HG03066 (cell line): ENCODE measurements around the gene PARP16.

Experiments
- ATAC-seq: cut with Tn5 transposase; IDR thresholded peaks from one replicate; pipeline ENCODE4 v1.9.1; 2021; ENCODE audit warnings: low read depth; ENCODE audit not compliant: unreplicated experiment

The PARP16 gene, protein sequence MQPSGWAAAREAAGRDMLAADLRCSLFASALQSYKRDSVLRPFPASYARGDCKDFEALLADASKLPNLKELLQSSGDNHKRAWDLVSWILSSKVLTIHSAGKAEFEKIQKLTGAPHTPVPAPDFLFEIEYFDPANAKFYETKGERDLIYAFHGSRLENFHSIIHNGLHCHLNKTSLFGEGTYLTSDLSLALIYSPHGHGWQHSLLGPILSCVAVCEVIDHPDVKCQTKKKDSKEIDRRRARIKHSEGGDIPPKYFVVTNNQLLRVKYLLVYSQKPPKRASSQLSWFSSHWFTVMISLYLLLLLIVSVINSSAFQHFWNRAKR

DNA sequence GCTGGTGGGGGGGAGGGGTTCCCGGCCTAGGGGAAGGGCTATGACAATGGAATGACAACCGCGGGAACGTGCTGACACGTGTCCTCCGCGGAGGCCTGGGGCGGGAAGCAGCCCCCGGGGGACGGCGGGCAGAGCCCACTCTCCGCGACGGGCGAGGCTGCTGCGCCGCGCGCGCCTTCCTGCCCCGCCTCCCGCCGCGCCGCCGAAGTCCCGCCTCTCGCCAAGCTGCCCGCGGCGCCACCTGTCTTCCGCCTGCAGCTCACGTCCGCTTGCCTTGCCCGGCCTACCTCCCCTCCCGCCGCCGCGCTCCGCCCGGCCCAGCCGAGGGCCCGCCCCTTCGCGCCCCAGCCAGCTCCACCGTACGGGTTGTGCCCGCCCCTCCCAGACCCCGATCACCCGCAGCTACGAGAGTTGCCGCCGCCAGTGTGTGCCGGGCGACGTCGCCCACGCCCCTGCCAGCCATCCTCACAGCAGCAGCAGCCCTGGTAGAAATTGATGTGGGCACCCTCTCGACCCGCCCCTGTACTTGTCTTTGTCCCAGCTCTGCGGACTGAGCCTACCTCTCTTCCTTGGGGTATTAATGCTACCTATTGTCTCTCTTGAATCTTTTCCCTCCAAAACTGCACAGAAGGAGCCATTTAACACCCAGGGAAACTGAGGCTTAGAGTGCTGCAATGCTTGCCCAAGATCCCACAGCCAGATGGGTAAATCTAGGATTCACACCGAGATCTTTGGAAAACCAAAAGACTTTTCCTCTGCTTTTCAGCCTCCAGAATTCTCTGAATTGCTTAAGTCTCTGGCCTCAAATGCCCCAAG is at the start of gene PARP16:
Gene PARP16, minus strand, starts transcription at position 180 of the 816 bp plus-strand sequence. CDS start 457 bp downstream, outside the sequence.
- peak; percentile 90 for ATAC-seq

- ATAC-seq: no peak
These were observed 48.8 kb upstream of the PARP16 start for GRCh38 chr15:65335278-65336055.

DNA sequence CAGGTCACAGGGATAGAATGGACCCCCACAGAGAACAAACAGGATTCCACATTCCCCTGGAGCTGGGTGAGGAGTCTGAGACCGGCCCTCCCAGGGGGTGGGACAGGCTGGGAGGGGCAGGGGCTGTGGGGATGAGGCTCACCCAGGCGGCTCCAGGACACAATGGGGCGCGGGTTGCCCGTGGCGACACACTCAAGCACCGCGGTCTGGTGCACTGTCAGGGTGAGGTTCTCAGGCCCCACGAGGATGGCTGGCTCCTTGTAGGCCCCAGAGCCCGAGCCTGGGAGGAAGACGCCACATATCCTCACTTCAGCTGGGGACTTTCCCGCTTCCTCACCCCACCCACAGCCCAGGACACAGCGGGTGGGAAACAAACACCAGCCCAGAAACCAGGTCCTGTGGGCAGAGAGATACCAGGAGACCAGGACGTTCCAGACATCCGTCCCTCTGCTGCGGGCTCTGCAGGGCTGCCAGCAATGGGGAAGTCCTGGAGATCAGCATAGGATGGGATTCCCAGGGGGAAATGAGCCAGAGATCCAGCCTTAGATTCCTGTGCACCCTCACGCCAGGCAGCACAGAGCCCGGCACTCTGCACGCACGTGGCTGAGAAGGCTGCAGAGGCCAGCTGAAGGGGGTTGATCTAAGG is 48.0 kb upstream of the PARP16 start:
- ATAC-seq: no peak

- ATAC-seq: no peak
These were observed 47.2 kb upstream of the PARP16 start for GRCh38 chr15:65333856-65334255.

GRCh38 chr15:65333148-65333820 is 46.6 kb upstream of the PARP16 start:
- no peak for ATAC-seq

DNA sequence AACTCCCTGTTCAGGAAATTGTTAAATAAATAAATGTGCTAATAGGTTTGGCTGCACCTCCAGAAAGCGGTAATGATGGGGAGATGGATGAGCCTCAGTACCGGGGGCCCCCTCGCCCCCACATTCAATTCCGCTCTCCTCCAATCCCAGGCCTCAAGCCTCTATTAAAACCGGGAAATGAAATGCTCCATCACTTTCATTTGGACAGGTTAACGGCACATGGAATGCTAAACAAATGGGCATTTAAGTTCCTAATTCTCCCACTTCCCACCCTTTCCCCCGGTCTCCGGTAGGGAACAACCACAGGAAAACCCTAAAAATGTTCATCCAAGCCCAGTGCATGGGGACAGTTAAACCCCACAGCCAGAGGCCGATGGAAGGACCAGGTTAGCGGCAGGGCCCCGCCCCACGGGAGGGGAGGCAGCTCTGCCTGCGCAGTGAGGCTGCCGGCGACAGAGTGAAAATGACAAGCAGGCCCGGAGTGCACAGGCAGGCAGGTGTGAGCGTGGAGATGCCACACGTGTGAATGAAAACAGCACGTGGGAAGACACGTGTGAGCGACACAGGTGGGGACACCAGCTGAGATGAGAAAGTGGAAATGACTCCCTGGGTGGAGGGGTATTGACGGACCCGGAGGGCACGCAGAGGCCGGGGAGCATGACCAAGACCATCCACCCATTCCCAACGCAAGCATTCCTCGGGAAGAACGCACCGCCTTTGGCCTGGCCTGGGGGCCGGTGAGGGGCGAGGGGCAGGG is 45.9 kb upstream of the PARP16 start:
- no peak for ATAC-seq

GRCh38 chr15:65331811-65332210 is 45.1 kb upstream of the PARP16 start:
- ATAC-seq: no peak

- no peak for ATAC-seq
These were observed 44.4 kb upstream of the PARP16 start for GRCh38 chr15:65330934-65331645.

DNA sequence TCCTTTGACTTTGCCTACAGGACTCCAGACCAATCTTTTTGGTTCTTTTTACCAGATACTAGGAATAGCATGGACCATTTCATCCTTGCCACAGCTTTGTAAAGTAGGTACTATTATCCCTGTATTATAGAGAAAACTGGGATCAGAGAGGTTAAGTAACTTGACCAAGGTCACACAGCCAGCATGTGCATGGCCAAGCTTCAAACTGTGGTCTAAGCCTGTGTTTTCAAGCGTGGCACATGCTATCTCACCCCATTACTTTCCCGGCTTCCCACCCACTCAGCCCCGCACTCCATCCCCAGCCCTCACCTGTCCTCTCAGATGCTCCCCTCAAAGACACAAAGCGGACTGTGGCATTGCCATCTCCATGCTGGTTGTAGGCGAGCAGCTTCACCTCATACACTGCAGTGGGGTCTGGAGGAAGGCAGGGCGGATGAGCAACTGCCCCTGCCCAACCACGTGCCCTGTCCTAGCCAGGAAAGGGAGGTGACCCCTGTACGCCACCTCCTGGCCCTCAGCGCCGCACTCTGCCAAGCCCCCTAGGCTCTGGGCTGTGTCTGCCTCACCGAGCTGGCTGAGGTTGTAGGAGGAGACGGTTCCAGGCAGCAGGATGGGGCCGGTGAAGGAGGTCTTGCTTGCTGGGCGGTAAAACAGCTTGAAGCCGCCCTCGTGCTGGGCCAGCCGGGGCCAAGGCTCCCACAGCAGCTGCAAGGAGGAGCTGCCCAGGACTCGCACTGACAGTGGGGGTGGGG is 43.5 kb upstream of the PARP16 start:
- ATAC-seq: no peak

- no peak for ATAC-seq
These were observed 42.8 kb upstream of the PARP16 start for GRCh38 chr15:65329288-65329983.

DNA sequence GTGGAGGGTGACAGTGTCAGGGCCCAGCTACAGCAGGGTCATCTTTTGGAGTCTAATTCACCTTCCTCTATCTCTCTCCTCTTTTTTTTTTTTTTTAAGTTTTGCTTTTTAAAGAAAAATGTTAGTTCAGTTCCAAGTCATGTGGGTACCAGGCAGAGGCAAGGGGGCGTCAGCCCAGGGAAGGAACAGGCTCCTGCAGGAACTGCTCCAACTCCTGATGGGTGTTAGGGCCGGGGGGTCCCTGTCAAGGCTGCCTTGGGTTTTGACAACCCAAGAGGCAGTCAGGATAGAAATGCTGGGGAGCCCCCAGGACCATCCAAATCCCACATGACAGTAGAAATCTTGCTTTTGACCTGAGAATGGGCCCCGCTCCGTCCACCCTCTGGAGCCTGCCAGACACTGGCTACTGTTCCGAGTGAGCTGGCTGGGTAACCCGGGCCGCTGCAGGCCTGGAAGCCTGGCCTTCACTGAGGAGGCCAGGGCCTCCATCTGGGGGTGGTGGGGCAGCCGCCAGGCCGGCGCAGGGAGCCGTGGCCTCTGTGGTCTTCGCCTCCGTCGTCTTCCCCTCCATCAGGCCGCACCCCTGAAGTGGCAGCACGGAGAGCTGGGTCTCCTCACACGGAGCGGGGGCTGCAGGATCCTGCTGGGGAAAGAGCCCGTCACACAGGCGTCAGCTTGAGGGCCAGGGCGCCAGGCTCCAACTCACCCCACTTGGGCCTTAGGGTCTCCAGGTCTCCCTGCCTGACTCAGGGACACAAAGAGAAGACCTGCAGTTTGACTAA is 42.0 kb upstream of the PARP16 start:
- no peak for ATAC-seq

GRCh38 chr15:65327651-65328393 is 41.1 kb upstream of the PARP16 start:
- ATAC-seq: no peak

GRCh38 chr15:65326818-65327217 is 40.1 kb upstream of the PARP16 start:
- ATAC-seq: no peak

DNA sequence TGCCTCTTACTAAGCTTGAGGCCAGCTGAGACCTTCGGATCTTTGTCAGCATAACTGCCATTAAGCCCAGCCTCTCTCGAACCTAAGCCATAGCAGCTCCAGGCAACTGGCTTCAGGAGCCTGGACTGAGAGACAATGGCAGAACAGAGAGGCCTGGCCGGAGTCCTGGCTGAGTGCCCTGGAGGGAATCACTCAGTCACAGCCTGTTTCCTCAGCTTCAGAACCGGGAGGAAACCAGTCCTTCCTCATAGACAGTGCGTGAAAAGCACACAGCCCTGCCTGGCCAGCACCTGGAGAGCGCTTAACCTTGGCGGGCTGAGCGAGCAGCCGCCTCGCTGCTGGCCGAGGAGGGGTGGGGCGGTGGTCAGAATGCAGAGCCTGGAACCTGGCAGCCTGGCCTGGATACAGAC is 39.4 kb upstream of the PARP16 start:
- ATAC-seq: no peak

DNA sequence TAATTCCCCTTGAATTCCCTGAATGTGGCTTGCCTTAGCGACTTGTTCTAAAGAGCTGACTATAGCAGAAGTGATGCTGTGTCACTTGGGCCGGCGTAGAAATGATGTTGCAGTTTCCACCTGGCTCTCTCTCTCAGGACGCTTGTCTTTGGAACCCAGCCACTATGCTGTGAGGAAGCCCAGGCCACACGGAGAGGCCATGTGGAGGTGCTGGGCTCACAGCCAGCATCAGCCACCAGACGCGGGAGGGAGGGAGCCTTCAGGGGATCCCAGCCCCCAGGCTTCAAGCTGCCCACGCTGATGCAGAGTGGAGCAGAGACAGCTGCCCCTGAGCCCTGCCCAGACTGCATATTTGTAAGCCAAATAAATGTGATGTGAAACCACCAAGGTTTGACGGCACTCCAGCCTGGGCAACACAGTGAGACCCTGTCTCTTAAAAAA is 36.4 kb upstream of the PARP16 start:
- no peak for ATAC-seq

- ATAC-seq: no peak
These were observed 32.2 kb upstream of the PARP16 start for GRCh38 chr15:65318870-65319356.
